Panc1 (cell line): Measurements from ENCODE around the gene MATN4. TPM values are rescaled to one million over a fixed set of nuclear protein-coding genes. Genes with fewer than 3 reads are reported as not detected.

ENCODE experiments used
- ATAC-seq: fragments of 200-7000 bp; cut with Tn5 transposase; 2 replicates; pipeline ENCODE4 v1.9.1; 2020; ENCODE audit warnings: mild to moderate bottlenecking, moderate library complexity
- BruUV-seq: library from RNA; stranded (reverse); fragments of 400-500 nt; replicated peaks from 2 replicates; lab custom pipeline; 2021; lab: Mats Ljungman, UMichigan
- CTCF ChIA-PET: fragments of 300-600 bp; sonication (Branson Sonifier 250); formaldehyde crosslinking; loops from one replicate; lab custom pipeline; 2022; ENCODE audit warnings: antibody characterized with exemption; lab: Charles Lee
- POLR2A ChIA-PET: fragments of 300-600 bp; sonication (Branson Sonifier 250); formaldehyde crosslinking; loops from one replicate; lab custom pipeline; 2022; ENCODE audit warnings: antibody characterized with exemption; lab: Charles Lee
- DNase-seq: peaks from one replicate; pipeline ENCODE4 v3.0.0-alpha.2; 2010; ENCODE audit warnings: low read depth, low spot score
- H3K27ac ChIP-seq: 2 replicates; pipeline ENCODE4 v1.5.1; 2011; ENCODE audit warnings: mild to moderate bottlenecking, low read length, inconsistent platforms
- H3K27me3 ChIP-seq: fragments of 200-500 bp; sonication (Bioruptor generic); 2 replicates; pipeline ENCODE4 v1.6.0; 2014; ENCODE audit warnings: low read length, inconsistent platforms; ENCODE audit not compliant: control insufficient read depth, insufficient read depth
- H3K36me3 ChIP-seq: fragments of 200-500 bp; sonication (Bioruptor generic); 2 replicates; pipeline ENCODE4 v1.5.1; 2014; ENCODE audit warnings: inconsistent platforms, mild to moderate bottlenecking, low read length, moderate library complexity; ENCODE audit not compliant: control insufficient read depth, insufficient read depth
- H3K4me1 ChIP-seq: 2 replicates; pipeline ENCODE4 v1.5.1; 2011; ENCODE audit warnings: inconsistent platforms, mild to moderate bottlenecking, low read length, moderate library complexity; ENCODE audit not compliant: control insufficient read depth, insufficient read depth
- H3K4me3 ChIP-seq, 2 experiments: 2 replicates each; pipeline ENCODE4 v1.5.1; 2011 to 2012; ENCODE audit warnings: low read depth in 2 of 2, low read length in 2 of 2, mild to moderate bottlenecking in 2 of 2, inconsistent platforms in 1 of 2, moderate library complexity in 1 of 2
- H3K9me3 ChIP-seq: fragments of 200-500 bp; sonication (Bioruptor generic); 2 replicates; pipeline ENCODE4 v1.5.1; 2014; ENCODE audit warnings: low read depth, mild to moderate bottlenecking, inconsistent platforms, low read length, moderate library complexity; ENCODE audit not compliant: control insufficient read depth, insufficient read depth
- CTCF ChIP-seq: fragments of 450-650 bp; IDR thresholded peaks from 2 replicates; pipeline ENCODE4 v1.5.1; 2017; ENCODE audit warnings: mild to moderate bottlenecking
- POLR2AphosphoS5 ChIP-seq: IDR thresholded peaks from 2 replicates; pipeline ENCODE4 v1.6.1; 2012; ENCODE audit warnings: mild to moderate bottlenecking, low read depth, low read length, moderate library complexity
- SIN3A ChIP-seq: IDR thresholded peaks from 2 replicates; pipeline ENCODE4 v1.6.1; 2012; ENCODE audit warnings: low read depth, mild to moderate bottlenecking, low read length, moderate library complexity, borderline replicate concordance; ENCODE audit not compliant: insufficient read depth
- TCF7L2 ChIP-seq: IDR thresholded peaks from 2 replicates; pipeline ENCODE4 v1.6.1; 2011; ENCODE audit warnings: mild to moderate bottlenecking, low read depth, low read length, inconsistent platforms
- in situ Hi-C: cut with HindIII; loops from 2 replicates; pipeline ENCODE4 v1.10.0; 2016; ENCODE audit warnings: low sequenced_read_pairs, low pct_unique_long_range_greater_than_20kb
- intact Hi-C: fragments of 100-400 bp; cut with micrococcal nuclease; formaldehyde crosslinking; loops from one replicate; pipeline ENCODE4 v1.10.0; 2022; ENCODE audit not compliant: unreplicated experiment
- total RNA-seq: library from RNA; stranded (reverse); gene quantifications from one replicate; pipeline ENCODE4 v1.2.1, GENCODE V29; 2021; ENCODE audit not compliant: unreplicated experiment
- TF ChIP-seq, protein P1 (sequence below), 2 experiments: IDR thresholded peaks; 2 replicates each; pipeline ENCODE4 v1.6.1; 2011 to 2012; ENCODE audit warnings: low read depth in 2 of 2, control low read depth in 1 of 2, low read length in 1 of 2, mild to moderate bottlenecking in 1 of 2, moderate library complexity in 1 of 2; ENCODE audit not compliant: insufficient read depth in 1 of 2

MATN4 gene
- total RNA-seq, 1 experiment from 2014 or later, result 0.15 TPM

DNA sequence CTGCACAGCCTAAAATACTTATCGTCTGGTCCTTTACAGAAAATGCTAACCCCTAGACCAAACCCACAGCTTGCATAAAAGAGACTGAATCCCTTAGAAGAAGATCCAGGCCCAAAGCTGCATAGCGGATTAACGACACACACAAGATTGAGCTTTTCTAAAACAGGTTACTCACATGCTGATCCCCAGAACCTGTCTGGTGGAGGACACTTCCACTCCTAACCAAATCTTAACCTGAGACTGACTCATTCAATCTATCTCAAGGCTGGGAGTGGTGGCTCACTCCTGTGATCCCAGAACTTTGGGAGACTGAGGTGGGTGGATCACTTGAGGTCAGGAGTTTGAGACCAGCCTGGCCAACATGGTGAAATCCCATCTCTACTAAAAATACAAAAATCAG is 50.9 kb downstream of the MATN4 start:
- BruUV-seq, result no TSS peak

DNA sequence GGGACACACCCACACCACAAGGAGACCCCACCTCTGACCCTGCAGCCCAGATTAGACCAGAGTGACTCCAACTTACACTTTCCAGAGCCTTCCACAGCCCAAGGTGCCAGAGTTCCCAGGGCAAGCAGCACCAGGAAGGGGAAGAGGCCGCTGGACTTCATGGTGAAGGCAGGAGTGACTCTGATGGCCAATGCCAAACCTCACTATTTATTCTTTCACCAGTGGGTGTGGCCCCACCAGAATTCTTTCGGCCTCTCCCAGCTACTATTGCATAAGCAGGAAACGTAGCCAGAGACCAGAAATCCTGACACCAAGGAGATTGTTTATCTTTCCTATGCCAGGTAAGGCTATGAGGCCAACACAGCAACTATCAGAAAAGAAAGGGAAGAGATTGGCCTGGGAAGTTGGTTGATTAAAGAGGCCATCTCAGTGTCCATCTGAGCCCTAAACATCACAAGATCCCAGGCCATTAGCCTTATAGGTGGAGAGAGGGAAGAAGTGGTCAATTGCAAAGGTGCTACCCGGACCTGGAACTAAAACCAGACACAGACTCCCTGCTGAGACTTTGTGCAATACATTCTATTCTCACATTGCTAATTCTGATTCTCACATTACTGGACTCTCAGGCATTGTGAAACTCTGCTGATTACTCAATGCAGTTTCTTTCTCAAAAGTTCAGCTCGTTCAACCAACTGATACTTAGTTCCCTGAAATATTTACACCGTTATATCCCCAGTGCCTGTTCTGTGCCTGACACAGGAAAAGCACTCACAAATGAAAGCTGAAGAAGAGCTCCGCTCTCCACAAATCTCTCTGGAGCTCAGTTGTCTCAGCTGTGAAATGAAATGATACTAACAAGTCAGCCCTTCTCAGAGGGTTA is 53.5 kb downstream of the MATN4 start, which contains the start of gene SLPI:
Gene SLPI (minus strand): TSS at position 182 of the 880 bp plus-strand sequence. CDS start 21 bp downstream, at position 161.
- CTCF ChIA-PET, result interaction anchor here (0.6 kb wide), 1 partner anchor 64 kb away, joined by 3 read pairs; no protein-coding TSS in a partner anchor
- BruUV-seq, result no TSS peak
- Histone ChIP-seq H3K4me3 (no peak within 1 kb of the TSS), H3K9me3 (no peaks in the 10 kb centered on the region), H3K27me3 (peaks cover 7% of the 10 kb centered on the region), H3K36me3 (no peaks in the 10 kb centered on the region), H3K27ac (no peak within 1 kb of the TSS), H3K4me1 (no peaks in the 10 kb centered on the region)
- ATAC-seq (no peak), DNase-seq (no peak)
- in situ Hi-C loops, result no loop called here
- intact Hi-C loops, result no loop called here
- TF ChIP-seq, protein P1, sequence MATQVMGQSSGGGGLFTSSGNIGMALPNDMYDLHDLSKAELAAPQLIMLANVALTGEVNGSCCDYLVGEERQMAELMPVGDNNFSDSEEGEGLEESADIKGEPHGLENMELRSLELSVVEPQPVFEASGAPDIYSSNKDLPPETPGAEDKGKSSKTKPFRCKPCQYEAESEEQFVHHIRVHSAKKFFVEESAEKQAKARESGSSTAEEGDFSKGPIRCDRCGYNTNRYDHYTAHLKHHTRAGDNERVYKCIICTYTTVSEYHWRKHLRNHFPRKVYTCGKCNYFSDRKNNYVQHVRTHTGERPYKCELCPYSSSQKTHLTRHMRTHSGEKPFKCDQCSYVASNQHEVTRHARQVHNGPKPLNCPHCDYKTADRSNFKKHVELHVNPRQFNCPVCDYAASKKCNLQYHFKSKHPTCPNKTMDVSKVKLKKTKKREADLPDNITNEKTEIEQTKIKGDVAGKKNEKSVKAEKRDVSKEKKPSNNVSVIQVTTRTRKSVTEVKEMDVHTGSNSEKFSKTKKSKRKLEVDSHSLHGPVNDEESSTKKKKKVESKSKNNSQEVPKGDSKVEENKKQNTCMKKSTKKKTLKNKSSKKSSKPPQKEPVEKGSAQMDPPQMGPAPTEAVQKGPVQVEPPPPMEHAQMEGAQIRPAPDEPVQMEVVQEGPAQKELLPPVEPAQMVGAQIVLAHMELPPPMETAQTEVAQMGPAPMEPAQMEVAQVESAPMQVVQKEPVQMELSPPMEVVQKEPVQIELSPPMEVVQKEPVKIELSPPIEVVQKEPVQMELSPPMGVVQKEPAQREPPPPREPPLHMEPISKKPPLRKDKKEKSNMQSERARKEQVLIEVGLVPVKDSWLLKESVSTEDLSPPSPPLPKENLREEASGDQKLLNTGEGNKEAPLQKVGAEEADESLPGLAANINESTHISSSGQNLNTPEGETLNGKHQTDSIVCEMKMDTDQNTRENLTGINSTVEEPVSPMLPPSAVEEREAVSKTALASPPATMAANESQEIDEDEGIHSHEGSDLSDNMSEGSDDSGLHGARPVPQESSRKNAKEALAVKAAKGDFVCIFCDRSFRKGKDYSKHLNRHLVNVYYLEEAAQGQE (IDR thresholded peaks at IDR 0.05; ENCODE audit: insufficient read depth in 1 of 2, low read depth in 2 of 2, low read length in 1 of 2), result no peak
- POLR2A ChIA-PET, result no interaction called here

More for the DNA sequence above, 50.9 kb downstream of the MATN4 start:
- CTCF ChIA-PET, result no interaction called here
- H3K27me3 ChIP-seq, result peaks cover 6% of the 10 kb centered on the region
- in situ Hi-C loops (no loop called here), intact Hi-C loops (no loop called here)
- POLR2A ChIA-PET, result no interaction called here
- H3K9me3 ChIP-seq, result no peaks in the 10 kb centered on the region
- DNase-seq (no peak), ATAC-seq (no peak)
- H3K4me1 ChIP-seq, result no peaks in the 10 kb centered on the region
- H3K27ac ChIP-seq, result no peak overlapping the region
- no peak for TF ChIP-seq SIN3A
- no peaks in the 10 kb centered on the region for H3K36me3 ChIP-seq
- H3K4me3 ChIP-seq, result no peak overlapping the region

DNA sequence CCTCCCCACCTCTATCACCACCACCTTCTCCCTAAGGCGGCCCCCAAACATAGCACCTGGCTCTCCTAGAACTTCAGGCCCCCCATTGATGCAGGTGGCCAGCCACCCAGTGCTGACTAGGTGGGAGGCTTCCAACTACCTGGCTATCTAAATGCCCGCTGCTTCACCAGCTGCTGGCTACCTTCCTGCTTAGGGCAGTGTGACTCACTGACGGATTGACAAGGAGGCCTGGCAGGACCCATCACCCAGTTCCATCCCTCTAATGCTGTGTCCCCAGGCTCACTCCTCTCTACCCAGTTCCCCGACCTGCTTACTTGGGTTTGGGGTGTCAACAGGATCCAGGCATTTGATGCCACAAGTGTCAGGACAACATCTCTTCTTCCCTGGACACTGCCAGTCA is 54.8 kb downstream of the MATN4 start:
- ChIA-PET POLR2A (interaction anchor here (0.7 kb wide), 1 partner anchor 117 kb away, joined by 10 read pairs; no protein-coding TSS in a partner anchor), CTCF (no interaction called here)
- H3K9me3 ChIP-seq, result no peaks in the 10 kb centered on the region
- no peak for ATAC-seq
- no peak overlapping the region for H3K27ac ChIP-seq
- no peak for TF ChIP-seq POLR2AphosphoS5
- TF ChIP-seq, protein P1 (IDR thresholded peaks at IDR 0.05; ENCODE audit: insufficient read depth in 1 of 2, low read depth in 2 of 2, low read length in 1 of 2), result no peak
- no peak for TF ChIP-seq SIN3A
- no peak for TF ChIP-seq TCF7L2
- TF ChIP-seq CTCF, result no peak
- no peaks in the 10 kb centered on the region for H3K4me1 ChIP-seq
- DNase-seq, result no peak
- intact Hi-C loops (no loop called here), in situ Hi-C loops (no loop called here)
- BruUV-seq, result no TSS peak
- H3K4me3 ChIP-seq, result no peak overlapping the region
- peaks cover 20% of the 10 kb centered on the region for H3K27me3 ChIP-seq
- H3K36me3 ChIP-seq, result no peaks in the 10 kb centered on the region
